ENCODE measurements around the gene RGS7. TPM values are rescaled to one million over a fixed set of nuclear protein-coding genes. Genes with fewer than 3 reads are reported as not detected.
A peak's percentile ranks its signal among the peaks of the same experiment; 100 is the strongest.

RGS7 gene
- total RNA-seq, 1 experiment from 2014 or later, result 0.37 TPM

- Histone ChIP-seq H3K9me3 (replicated peaks) (no peaks in the 10 kb centered on the region), H3K27me3 (replicated peaks) (peaks cover 7% of the 10 kb centered on the region), H3K27ac (no peak overlapping the region), H3K4me3 (no peak overlapping the region), H3K36me3 (no peaks in the 10 kb centered on the region), H3K4me1 (replicated peaks) (no peaks in the 10 kb centered on the region)
- DNase-seq (ENCODE audit: low read depth in 1 of 2, low spot score in 2 of 2), result no peak
These were observed 386.8 kb downstream of the RGS7 start for GRCh38 chr1:240970253-240970652.

- Histone ChIP-seq H3K9me3 (replicated peaks) (no peaks in the 10 kb centered on the region), H3K4me1 (replicated peaks) (no peaks in the 10 kb centered on the region), H3K27ac (no peak overlapping the region), H3K27me3 (replicated peaks) (peaks cover 13% of the 10 kb centered on the region), H3K4me3 (no peak overlapping the region), H3K36me3 (no peaks in the 10 kb centered on the region)
- DNase-seq (ENCODE audit: low read depth in 1 of 2, low spot score in 2 of 2), result no peak
These were observed 388.1 kb downstream of the RGS7 start for GRCh38 chr1:240968864-240969263.

GRCh38 chr1:240967070-240967724 is 389.8 kb downstream of the RGS7 start:
- Histone ChIP-seq H3K4me1 (replicated peaks) (no peaks in the 10 kb centered on the region), H3K9me3 (replicated peaks) (no peaks in the 10 kb centered on the region), H3K4me3 (no peak overlapping the region), H3K27ac (no peak overlapping the region), H3K36me3 (no peaks in the 10 kb centered on the region), H3K27me3 (replicated peaks) (peaks cover 13% of the 10 kb centered on the region)
- DNase-seq (ENCODE audit: low read depth in 1 of 2, low spot score in 2 of 2), result no peak

GRCh38 chr1:240965581-240966091 is 391.4 kb downstream of the RGS7 start:
- no peak overlapping the region for H3K4me3 ChIP-seq
- no peaks in the 10 kb centered on the region for H3K9me3 ChIP-seq (replicated peaks)
- H3K27me3 ChIP-seq (replicated peaks), result peaks cover 21% of the 10 kb centered on the region
- no peaks in the 10 kb centered on the region for H3K4me1 ChIP-seq (replicated peaks)
- no peak for DNase-seq (ENCODE audit: low read depth in 1 of 2, low spot score in 2 of 2)
- H3K27ac ChIP-seq, result no peak overlapping the region
- no peaks in the 10 kb centered on the region for H3K36me3 ChIP-seq

- Histone ChIP-seq H3K27me3 (replicated peaks) (peaks cover 23% of the 10 kb centered on the region), H3K9me3 (replicated peaks) (no peaks in the 10 kb centered on the region), H3K4me3 (no peak overlapping the region), H3K27ac (no peak overlapping the region), H3K4me1 (replicated peaks) (no peaks in the 10 kb centered on the region), H3K36me3 (no peaks in the 10 kb centered on the region)
- DNase-seq (ENCODE audit: low read depth in 1 of 2, low spot score in 2 of 2), result no peak
These were observed 394.9 kb downstream of the RGS7 start for GRCh38 chr1:240962086-240962485.

- Histone ChIP-seq H3K27ac (no peak overlapping the region), H3K4me3 (no peak overlapping the region), H3K4me1 (replicated peaks) (no peaks in the 10 kb centered on the region), H3K36me3 (no peaks in the 10 kb centered on the region), H3K9me3 (replicated peaks) (no peaks in the 10 kb centered on the region), H3K27me3 (replicated peaks) (peaks cover 12% of the 10 kb centered on the region)
- DNase-seq (ENCODE audit: low read depth in 1 of 2, low spot score in 2 of 2), result no peak
These were observed 400.6 kb downstream of the RGS7 start for GRCh38 chr1:240956424-240956823.

- H3K9me3 ChIP-seq (replicated peaks), result no peaks in the 10 kb centered on the region
- no peak for DNase-seq (ENCODE audit: low read depth in 1 of 2, low spot score in 2 of 2)
- peaks cover 9% of the 10 kb centered on the region for H3K27me3 ChIP-seq (replicated peaks)
- no peaks in the 10 kb centered on the region for H3K4me1 ChIP-seq (replicated peaks)
- no peak overlapping the region for H3K4me3 ChIP-seq
- no peaks in the 10 kb centered on the region for H3K36me3 ChIP-seq
- no peak overlapping the region for H3K27ac ChIP-seq
These were observed 401.0 kb downstream of the RGS7 start for GRCh38 chr1:240956020-240956419.

GRCh38 chr1:240947438-240948224 is 409.4 kb downstream of the RGS7 start:
- DNase-seq (ENCODE audit: low read depth in 1 of 2, low spot score in 2 of 2), result no peak
- H3K4me3 ChIP-seq, result no peak overlapping the region
- H3K4me1 ChIP-seq (replicated peaks), result no peaks in the 10 kb centered on the region
- no peak overlapping the region for H3K27ac ChIP-seq
- H3K36me3 ChIP-seq, result no peaks in the 10 kb centered on the region
- no peaks in the 10 kb centered on the region for H3K9me3 ChIP-seq (replicated peaks)
- no peaks in the 10 kb centered on the region; the same call in 1 of the 2 replicates for H3K27me3 ChIP-seq (replicated peaks)

GRCh38 chr1:240946926-240947325 is 410.1 kb downstream of the RGS7 start:
- Histone ChIP-seq H3K4me3 (no peak overlapping the region), H3K27ac (no peak overlapping the region), H3K36me3 (no peaks in the 10 kb centered on the region), H3K27me3 (replicated peaks) (no peaks in the 10 kb centered on the region; the same call in 1 of the 2 replicates), H3K9me3 (replicated peaks) (no peaks in the 10 kb centered on the region), H3K4me1 (replicated peaks) (no peaks in the 10 kb centered on the region)
- DNase-seq (ENCODE audit: low read depth in 1 of 2, low spot score in 2 of 2), result peak; percentile 20 to 53

- Histone ChIP-seq H3K27ac (no peak overlapping the region), H3K36me3 (no peaks in the 10 kb centered on the region), H3K4me1 (replicated peaks) (no peaks in the 10 kb centered on the region), H3K9me3 (replicated peaks) (0 out of 2 replicates have a peak, but pooled peaks cover 4% of the 10 kb centered on the region), H3K27me3 (replicated peaks) (no peaks in the 10 kb centered on the region), H3K4me3 (no peak overlapping the region)
- no peak for DNase-seq (ENCODE audit: low read depth in 1 of 2, low spot score in 2 of 2)
These were observed 414.1 kb downstream of the RGS7 start for GRCh38 chr1:240942901-240943300.

- Histone ChIP-seq H3K4me3 (no peak overlapping the region), H3K9me3 (replicated peaks) (0 out of 2 replicates have a peak, but pooled peaks cover 4% of the 10 kb centered on the region)
These were observed 415.2 kb downstream of the RGS7 start for GRCh38 chr1:240941701-240942370.

GRCh38 chr1:240936911-240937668 is 419.9 kb downstream of the RGS7 start:
- Histone ChIP-seq H3K9me3 (replicated peaks) (peaks cover 4% of the 10 kb centered on the region; the same call in 1 of the 2 replicates), H3K36me3 (no peaks in the 10 kb centered on the region), H3K27ac (no peak overlapping the region), H3K4me3 (no peak overlapping the region), H3K4me1 (replicated peaks) (no peaks in the 10 kb centered on the region), H3K27me3 (replicated peaks) (no peaks in the 10 kb centered on the region)
- DNase-seq (ENCODE audit: low read depth in 1 of 2, low spot score in 2 of 2), result no peak

More at GRCh38 chr1:240941701-240942370, 415.2 kb downstream of the RGS7 start:
- no peak overlapping the region for H3K27ac ChIP-seq
- H3K27me3 ChIP-seq (replicated peaks), result no peaks in the 10 kb centered on the region
- no peaks in the 10 kb centered on the region for H3K4me1 ChIP-seq (replicated peaks)
- no peak for DNase-seq (ENCODE audit: low read depth in 1 of 2, low spot score in 2 of 2)
- H3K36me3 ChIP-seq, result no peaks in the 10 kb centered on the region

- Histone ChIP-seq H3K4me1 (replicated peaks) (no peaks in the 10 kb centered on the region), H3K36me3 (no peaks in the 10 kb centered on the region), H3K9me3 (replicated peaks) (peaks cover 4% of the 10 kb centered on the region; the same call in 1 of the 2 replicates), H3K4me3 (no peak overlapping the region), H3K27ac (no peak overlapping the region), H3K27me3 (replicated peaks) (no peaks in the 10 kb centered on the region)
- no peak for DNase-seq (ENCODE audit: low read depth in 1 of 2, low spot score in 2 of 2)
These were observed 421.1 kb downstream of the RGS7 start for GRCh38 chr1:240935920-240936319.

All from SJSA1 (cell line).